Measurements from ENCODE around the gene GPC5. TPM values are rescaled to one million over a fixed set of nuclear protein-coding genes. Genes with fewer than 3 reads are reported as not detected.

GPC5 gene
- total and polyA plus RNA-seq, 2 experiments from 2014 or later = 0.32 TPM; not detected in 1

DNA sequence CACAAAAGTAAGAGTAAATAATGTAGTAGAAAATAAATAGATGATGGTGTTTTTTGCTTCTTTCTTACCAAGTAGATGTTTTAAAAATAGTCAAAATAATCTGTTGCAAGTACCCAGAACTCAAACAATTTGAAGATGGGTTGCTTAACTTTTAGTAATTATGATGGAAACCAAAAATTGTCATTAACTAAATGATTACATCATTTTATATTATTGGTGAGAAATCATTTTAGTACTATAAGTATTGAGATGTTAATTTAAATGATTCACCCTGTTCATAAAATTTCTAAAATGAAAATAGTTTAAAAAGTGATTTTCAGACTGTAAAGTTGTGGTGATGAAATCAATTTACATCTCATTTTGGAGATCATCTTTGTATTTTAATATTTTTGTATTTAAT lies 404.5 kb downstream of the GPC5 start:
- in situ Hi-C loops (cut with MboI) = no loop called here

GRCh38 chr13:91804724-91805123 lies 406.3 kb downstream of the GPC5 start:
- Histone ChIP-seq H3K9me3 (ENCODE audit: low read depth) (no peaks in the 10 kb centered on the region), H3K9me2 (ENCODE audit: insufficient read depth) (no peaks in the 10 kb centered on the region), H2AFZ (no peak overlapping the region), H3K4me2 (ENCODE audit: unreplicated experiment) (no peak overlapping the region), H4K20me1 (ENCODE audit: insufficient read depth) (no peaks in the 10 kb centered on the region), H3F3A (ENCODE audit: insufficient read depth) (no peaks in the 10 kb centered on the region), H3K36me3 (ENCODE audit: low read depth) (no peaks in the 10 kb centered on the region), H3K79me2 (ENCODE audit: insufficient read depth) (no peaks in the 10 kb centered on the region), H3K4me1 (ENCODE audit: insufficient read depth) (no peaks in the 10 kb centered on the region), H3K4me3 (no peak overlapping the region), H3K9ac (no peak overlapping the region), H3K27ac (no peak overlapping the region), H3K27me3 (replicated peaks; ENCODE audit: insufficient read depth) (no peaks in the 10 kb centered on the region)
- in situ Hi-C loops (cut with MboI) = no loop called here
- no peak for TF ChIP-seq EZH2 (IDR thresholded peaks at IDR 0.05; ENCODE audit: insufficient read depth, poor library complexity, severe bottlenecking)
- WGBS, 2 experiments (ENCODE audit: low coverage in 1 of 2, low lambda C conversion rate in 2 of 2, missing lambda C conversion rate in 2 of 2) = 45 to 50% methylated on average over 1 of the region's 1 CpG
- DNase-seq = no peak

More for the DNA sequence above, 404.5 kb downstream of the GPC5 start:
- no peaks in the 10 kb centered on the region for H3K9me2 ChIP-seq (ENCODE audit: insufficient read depth)
- H3K79me2 ChIP-seq (ENCODE audit: insufficient read depth) = no peaks in the 10 kb centered on the region
- no peak overlapping the region for H3K9ac ChIP-seq
- H3K9me3 ChIP-seq (ENCODE audit: low read depth) = no peaks in the 10 kb centered on the region
- no peak overlapping the region for H2AFZ ChIP-seq
- no peak overlapping the region for H3K4me2 ChIP-seq (ENCODE audit: unreplicated experiment)
- H4K20me1 ChIP-seq (ENCODE audit: insufficient read depth) = no peaks in the 10 kb centered on the region
- H3F3A ChIP-seq (ENCODE audit: insufficient read depth) = no peaks in the 10 kb centered on the region
- TF ChIP-seq EZH2 (IDR thresholded peaks at IDR 0.05; ENCODE audit: insufficient read depth, poor library complexity, severe bottlenecking) (no peak), EZH2phosphoT487 (IDR thresholded peaks at IDR 0.05; ENCODE audit: insufficient read depth, low read depth) (no peak)
- H3K36me3 ChIP-seq (ENCODE audit: low read depth) = no peaks in the 10 kb centered on the region
- no peaks in the 10 kb centered on the region for H3K4me1 ChIP-seq (ENCODE audit: insufficient read depth)
- no peak overlapping the region for H3K4me3 ChIP-seq
- no peaks in the 10 kb centered on the region for H3K27me3 ChIP-seq (replicated peaks; ENCODE audit: insufficient read depth)
- DNase-seq = no peak
- H3K27ac ChIP-seq = no peak overlapping the region

DNA sequence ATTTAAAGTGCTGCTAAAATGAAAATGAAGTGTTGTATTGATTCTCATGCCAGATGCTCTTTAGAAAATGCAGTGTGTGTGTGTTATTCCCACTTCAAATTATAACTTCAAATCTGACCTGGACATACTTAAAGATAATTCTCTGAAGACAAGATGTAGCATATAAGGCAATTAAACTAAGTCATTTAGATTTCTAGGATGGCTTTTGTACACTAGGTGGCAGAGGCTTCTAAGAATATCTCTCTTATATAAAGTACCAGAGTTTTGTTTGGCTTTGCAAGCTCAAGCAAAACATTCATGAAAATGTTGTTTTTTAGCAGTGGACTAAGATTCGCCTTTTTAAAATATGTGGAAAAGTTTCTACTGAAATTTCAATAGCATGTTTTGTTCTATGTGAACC lies 407.2 kb downstream of the GPC5 start:
- no peak for DNase-seq
- H3K9me3 ChIP-seq (ENCODE audit: low read depth) = no peaks in the 10 kb centered on the region

DNA sequence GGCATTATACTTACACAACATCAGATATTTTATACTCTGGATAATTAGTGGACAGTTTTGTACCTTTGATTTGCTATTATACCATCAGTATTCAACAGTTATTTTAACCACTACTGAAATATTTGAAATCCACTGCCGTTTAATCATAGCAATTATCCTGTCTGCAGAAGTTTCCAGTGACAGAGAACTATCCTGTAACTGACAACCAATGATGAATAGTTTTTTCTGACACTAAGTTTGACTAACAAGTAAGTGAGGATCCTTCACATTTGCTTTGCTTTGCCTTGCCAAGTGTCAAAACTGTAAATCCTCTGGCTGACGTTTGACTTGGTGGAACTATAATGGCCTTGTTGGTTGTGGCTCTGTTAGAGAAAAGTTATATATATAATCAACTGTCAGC lies 410.7 kb downstream of the GPC5 start:
- Histone ChIP-seq H3K4me3 (no peak overlapping the region), H2AFZ (no peak overlapping the region), H4K20me1 (ENCODE audit: insufficient read depth) (no peaks in the 10 kb centered on the region), H3K4me2 (ENCODE audit: unreplicated experiment) (no peak overlapping the region), H3K79me2 (ENCODE audit: insufficient read depth) (no peaks in the 10 kb centered on the region), H3K27me3 (replicated peaks; ENCODE audit: insufficient read depth) (no peaks in the 10 kb centered on the region), H3K36me3 (ENCODE audit: low read depth) (no peaks in the 10 kb centered on the region), H3F3A (ENCODE audit: insufficient read depth) (no peaks in the 10 kb centered on the region), H3K9ac (no peak overlapping the region), H3K9me3 (ENCODE audit: low read depth) (no peaks in the 10 kb centered on the region), H3K27ac (no peak overlapping the region), H3K4me1 (ENCODE audit: insufficient read depth) (no peaks in the 10 kb centered on the region), H3K9me2 (ENCODE audit: insufficient read depth) (no peaks in the 10 kb centered on the region)
- TF ChIP-seq EZH2phosphoT487 (IDR thresholded peaks at IDR 0.05; ENCODE audit: insufficient read depth, low read depth) = no peak
- no peak for TF ChIP-seq EZH2 (IDR thresholded peaks at IDR 0.05; ENCODE audit: insufficient read depth, poor library complexity, severe bottlenecking)
- WGBS, 2 experiments (ENCODE audit: low coverage in 1 of 2, low lambda C conversion rate in 2 of 2, missing lambda C conversion rate in 2 of 2) = 3% methylated on average over 2 of the region's 2 CpGs
- DNase-seq = no peak
- in situ Hi-C loops (cut with MboI) = no loop called here

More for the DNA sequence above, 407.2 kb downstream of the GPC5 start:
- Histone ChIP-seq H2AFZ (no peak overlapping the region), H3K4me1 (ENCODE audit: insufficient read depth) (no peaks in the 10 kb centered on the region), H3K9ac (no peak overlapping the region), H3K27ac (no peak overlapping the region), H3K4me2 (ENCODE audit: unreplicated experiment) (no peak overlapping the region), H3K9me2 (ENCODE audit: insufficient read depth) (no peaks in the 10 kb centered on the region), H3K36me3 (ENCODE audit: low read depth) (no peaks in the 10 kb centered on the region), H3K4me3 (no peak overlapping the region), H3F3A (ENCODE audit: insufficient read depth) (no peaks in the 10 kb centered on the region), H4K20me1 (ENCODE audit: insufficient read depth) (no peaks in the 10 kb centered on the region), H3K79me2 (ENCODE audit: insufficient read depth) (no peaks in the 10 kb centered on the region), H3K27me3 (replicated peaks; ENCODE audit: insufficient read depth) (no peaks in the 10 kb centered on the region)
- in situ Hi-C loops (cut with MboI) = no loop called here
- WGBS, 2 experiments (ENCODE audit: low coverage in 1 of 2, low lambda C conversion rate in 2 of 2, missing lambda C conversion rate in 2 of 2) = 0% methylated on average over 1 of the region's 1 CpG
- TF ChIP-seq EZH2phosphoT487 (IDR thresholded peaks at IDR 0.05; ENCODE audit: insufficient read depth, low read depth) (no peak), EZH2 (IDR thresholded peaks at IDR 0.05; ENCODE audit: insufficient read depth, poor library complexity, severe bottlenecking) (no peak)

- H3K9me3 ChIP-seq (ENCODE audit: low read depth) = no peaks in the 10 kb centered on the region
- no peak overlapping the region for H3K4me3 ChIP-seq
- no peak overlapping the region for H3K4me2 ChIP-seq (ENCODE audit: unreplicated experiment)
- no peaks in the 10 kb centered on the region for H3K36me3 ChIP-seq (ENCODE audit: low read depth)
- in situ Hi-C loops (cut with MboI) = no loop called here
- no peaks in the 10 kb centered on the region for H3K9me2 ChIP-seq (ENCODE audit: insufficient read depth)
- TF ChIP-seq EZH2 (IDR thresholded peaks at IDR 0.05; ENCODE audit: insufficient read depth, poor library complexity, severe bottlenecking) (no peak), EZH2phosphoT487 (IDR thresholded peaks at IDR 0.05; ENCODE audit: insufficient read depth, low read depth) (no peak)
- WGBS, 2 experiments (ENCODE audit: low coverage in 1 of 2, low lambda C conversion rate in 2 of 2, missing lambda C conversion rate in 2 of 2) = 1 to 4% methylated on average over 4 of the region's 4 CpGs
- no peaks in the 10 kb centered on the region for H3F3A ChIP-seq (ENCODE audit: insufficient read depth)
- no peak overlapping the region for H3K9ac ChIP-seq
- no peaks in the 10 kb centered on the region for H3K4me1 ChIP-seq (ENCODE audit: insufficient read depth)
- H2AFZ ChIP-seq = no peak overlapping the region
- no peak for DNase-seq
- H3K27me3 ChIP-seq (replicated peaks; ENCODE audit: insufficient read depth) = no peaks in the 10 kb centered on the region
- H3K27ac ChIP-seq = no peak overlapping the region
- H3K79me2 ChIP-seq (ENCODE audit: insufficient read depth) = no peaks in the 10 kb centered on the region
- H4K20me1 ChIP-seq (ENCODE audit: insufficient read depth) = no peaks in the 10 kb centered on the region
Observed at GRCh38 chr13:91813253-91813652, 414.8 kb downstream of the GPC5 start.

All from GM23248 (cell line).